C4-2B (cell line): ENCODE measurements around the gene IL1RAPL2.

ENCODE experiments used
- ZFX ChIP-seq: fragments of 450-650 bp; IDR thresholded peaks from 2 replicates; pipeline ENCODE4 v1.6.1; 2017
- TF ChIP-seq, protein P1 (sequence below): fragments of 450-650 bp; conservative IDR thresholded peaks from 2 replicates; pipeline ENCODE4 v1.5.1; 2017; ENCODE audit warnings: mild to moderate bottlenecking

DNA sequence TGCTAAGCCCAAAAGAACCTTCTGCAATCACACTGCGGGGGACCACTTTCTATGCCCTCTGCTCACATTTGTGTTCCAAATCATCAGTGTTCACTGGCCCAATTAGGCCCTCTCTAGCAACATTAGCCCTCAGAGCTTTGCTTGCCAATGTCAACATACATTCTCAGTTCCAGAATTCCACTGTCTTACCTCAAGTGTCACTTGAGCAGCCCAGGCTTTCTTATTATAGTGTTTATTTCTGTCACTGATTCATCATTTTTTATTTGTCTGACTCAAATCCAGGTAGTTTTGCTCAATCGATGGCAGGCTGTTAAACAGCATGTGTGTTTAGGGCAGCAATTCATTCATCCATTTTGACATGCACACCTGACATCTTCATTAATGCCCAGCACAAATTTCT is 363.3 kb downstream of the IL1RAPL2 start:
- TF ChIP-seq, protein P1, sequence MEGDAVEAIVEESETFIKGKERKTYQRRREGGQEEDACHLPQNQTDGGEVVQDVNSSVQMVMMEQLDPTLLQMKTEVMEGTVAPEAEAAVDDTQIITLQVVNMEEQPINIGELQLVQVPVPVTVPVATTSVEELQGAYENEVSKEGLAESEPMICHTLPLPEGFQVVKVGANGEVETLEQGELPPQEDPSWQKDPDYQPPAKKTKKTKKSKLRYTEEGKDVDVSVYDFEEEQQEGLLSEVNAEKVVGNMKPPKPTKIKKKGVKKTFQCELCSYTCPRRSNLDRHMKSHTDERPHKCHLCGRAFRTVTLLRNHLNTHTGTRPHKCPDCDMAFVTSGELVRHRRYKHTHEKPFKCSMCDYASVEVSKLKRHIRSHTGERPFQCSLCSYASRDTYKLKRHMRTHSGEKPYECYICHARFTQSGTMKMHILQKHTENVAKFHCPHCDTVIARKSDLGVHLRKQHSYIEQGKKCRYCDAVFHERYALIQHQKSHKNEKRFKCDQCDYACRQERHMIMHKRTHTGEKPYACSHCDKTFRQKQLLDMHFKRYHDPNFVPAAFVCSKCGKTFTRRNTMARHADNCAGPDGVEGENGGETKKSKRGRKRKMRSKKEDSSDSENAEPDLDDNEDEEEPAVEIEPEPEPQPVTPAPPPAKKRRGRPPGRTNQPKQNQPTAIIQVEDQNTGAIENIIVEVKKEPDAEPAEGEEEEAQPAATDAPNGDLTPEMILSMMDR: no peak
- TF ChIP-seq ZFX: no peak
